GM12878 (cell line): ENCODE results near the gene ADGRV1.

Experiments
- POLR2A ChIP-seq: IDR thresholded peaks from 2 replicates; pipeline ENCODE4 v1.6.1; 2011; ENCODE audit warnings: low read depth, mild to moderate bottlenecking, low read length
- TAF1 ChIP-seq: IDR thresholded peaks from 2 replicates; pipeline ENCODE4 v1.6.1; 2011; ENCODE audit warnings: mild to moderate bottlenecking, low read depth, low read length, borderline replicate concordance

GRCh38 chr5:91049112-91049511 is 490.5 kb downstream of the ADGRV1 start:
- TF ChIP-seq TAF1 (no peak), POLR2A (no peak)
